Fibroblast of skin of abdomen (primary cell): ENCODE results near the gene ZNF764. TPM values are rescaled to one million over a fixed set of nuclear protein-coding genes. Genes with fewer than 3 reads are reported as not detected.
"Not testable (repeated sequence)": the region's sequence is repeated elsewhere in the genome, so short reads cannot be mapped to it uniquely, and the experiment has no call there.

ENCODE experiments used
- DNase-seq: peaks from one replicate; pipeline ENCODE4 v3.0.0-alpha.2; 2013
- polyA plus RNA-seq, 2 experiments: library from polyadenylated mRNA; unstranded; fragments of 120-200 nt; gene quantifications; one replicate each; pipeline ENCODE4 v1.2.1, GENCODE V29; 2013; ENCODE audit not compliant: insufficient read length in 2 of 2

Gene ZNF764
- polyA plus RNA-seq (2013, experiment 1 of 2; ENCODE audit: insufficient read length) = 5.5 TPM
- 5.4 TPM for polyA plus RNA-seq (2013, experiment 2 of 2; ENCODE audit: insufficient read length)

DNA sequence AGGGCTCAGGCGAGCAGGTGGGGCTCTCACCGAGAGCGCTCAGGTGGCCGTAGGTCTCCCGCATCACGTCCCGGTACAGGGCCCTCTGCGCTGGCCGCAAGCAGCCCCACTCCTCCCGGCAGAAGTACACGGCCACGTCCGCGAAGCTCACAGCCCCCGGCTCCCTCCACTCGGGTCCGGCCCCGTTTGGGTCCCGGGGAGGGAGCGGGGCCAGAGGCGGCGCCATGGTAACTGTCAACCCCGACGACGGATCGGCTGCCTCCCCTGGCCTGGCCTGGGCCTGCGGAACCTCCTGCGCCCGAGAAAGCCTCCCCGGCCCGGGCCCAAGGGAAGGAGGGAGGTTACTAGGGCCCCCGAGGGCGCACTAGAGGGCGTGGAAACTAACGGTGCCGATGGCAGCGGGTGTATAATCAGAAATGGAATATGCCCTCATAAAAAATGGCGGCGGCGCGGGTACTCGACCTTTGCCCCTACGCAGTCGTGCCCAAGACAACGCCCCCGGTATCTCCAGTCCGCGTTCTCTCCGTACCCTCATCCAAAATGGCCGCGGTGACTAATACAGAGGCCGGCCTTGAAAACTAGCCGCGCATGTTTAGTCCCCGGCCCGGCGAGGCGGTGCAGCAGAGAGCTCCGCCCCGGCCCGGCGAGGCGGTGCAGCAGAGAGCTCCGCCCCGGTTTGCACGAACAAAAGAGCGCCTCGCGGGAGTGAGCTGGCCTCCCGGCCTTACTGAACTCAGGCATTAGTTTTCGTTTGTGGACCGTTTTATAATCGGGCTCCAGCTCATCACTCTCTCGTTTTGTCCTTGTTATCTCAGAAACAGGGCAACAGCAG is at the start of gene ZNF764:
TSS of gene ZNF764 (minus strand) at position 418 of the 832 bp plus-strand sequence. CDS start at position 226, 192 bp downstream.
- peak; percentile 98 for DNase-seq

GRCh38 chr16:30606004-30606403 is 47.8 kb upstream of the ZNF764 start:
- DNase-seq = no peak

GRCh38 chr16:30605158-30605557 is 47.0 kb upstream of the ZNF764 start:
- no peak for DNase-seq

DNA sequence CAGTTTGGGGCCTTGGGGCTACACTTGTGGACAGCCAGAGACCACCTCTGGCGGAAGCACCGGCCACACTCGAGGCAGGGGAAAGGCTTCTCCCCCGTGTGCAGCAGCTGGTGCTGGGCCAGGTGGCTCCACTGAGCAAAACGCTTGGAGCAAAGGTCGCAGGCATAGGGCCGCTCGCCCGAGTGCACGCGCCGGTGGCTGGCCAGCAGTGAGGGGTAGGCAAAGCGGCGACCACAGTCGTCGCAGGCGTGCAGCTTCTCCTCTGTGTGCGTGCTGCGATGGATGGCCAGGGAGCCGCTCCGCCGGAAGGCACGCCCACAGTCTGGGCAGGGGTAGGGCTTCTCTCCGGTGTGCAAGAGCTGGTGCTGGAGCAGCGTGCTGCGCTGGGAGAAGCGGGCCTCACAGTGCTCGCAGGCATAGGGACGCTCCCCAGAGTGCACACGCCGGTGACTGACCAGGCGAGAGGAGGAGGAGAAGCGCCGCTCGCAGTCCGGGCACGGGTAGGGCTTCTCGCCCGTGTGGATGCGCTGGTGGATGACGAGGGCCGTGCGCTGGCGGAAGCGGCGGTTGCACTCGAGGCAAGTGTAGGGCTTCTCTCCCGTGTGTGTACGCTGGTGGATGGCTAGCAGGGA is 46.3 kb upstream of the ZNF764 start:
- DNase-seq = no peak

- DNase-seq = no peak
These were observed 45.8 kb upstream of the ZNF764 start for GRCh38 chr16:30603945-30604315.

GRCh38 chr16:30602616-30603277 is 44.6 kb upstream of the ZNF764 start:
- DNase-seq = no peak

- DNase-seq = no peak
These were observed 43.8 kb upstream of the ZNF764 start for GRCh38 chr16:30601966-30602365.

GRCh38 chr16:30600929-30601328 is 42.8 kb upstream of the ZNF764 start:
- no peak for DNase-seq

- DNase-seq = no peak
These were observed 42.0 kb upstream of the ZNF764 start for GRCh38 chr16:30600215-30600614.

DNA sequence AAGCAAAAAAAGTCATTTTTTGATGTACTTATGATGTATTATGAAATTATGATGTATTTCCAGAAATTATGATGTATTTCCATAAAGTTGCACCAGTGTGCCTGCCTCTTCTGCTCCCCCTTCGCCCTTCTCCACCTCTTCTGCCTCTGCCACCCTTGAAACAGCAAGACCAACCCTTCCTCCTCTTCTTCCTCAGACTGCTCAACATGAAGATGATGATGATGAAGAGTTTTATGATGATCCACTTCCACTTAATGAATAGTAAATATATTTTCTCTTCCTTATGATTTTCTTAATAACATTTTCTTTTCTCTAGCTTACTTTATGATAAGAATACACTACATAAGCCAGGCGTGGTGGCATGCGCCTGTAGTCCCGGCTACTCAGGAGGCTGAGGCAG is 34.7 kb upstream of the ZNF764 start:
- no peak for DNase-seq

DNA sequence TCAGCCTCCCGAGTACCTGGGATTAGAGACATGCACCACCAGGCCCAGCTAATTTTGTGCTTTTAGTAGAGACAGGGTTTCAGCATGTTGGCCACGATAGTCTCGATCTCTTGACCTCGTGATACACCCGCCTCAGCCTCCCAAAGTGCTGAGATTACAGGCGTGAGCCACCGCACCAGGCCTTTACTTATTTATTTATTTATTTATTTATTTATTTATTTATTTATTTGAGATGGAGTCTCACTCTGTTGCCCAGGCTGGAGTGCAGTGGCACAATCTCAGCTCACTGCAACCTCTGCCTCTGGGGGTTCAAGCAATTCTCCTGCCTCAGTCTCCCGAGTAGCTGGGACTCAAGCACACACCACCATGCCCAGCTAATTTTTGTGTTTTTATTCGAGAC is 32.7 kb upstream of the ZNF764 start:
- DNase-seq = not testable (repeated sequence)

- not testable (repeated sequence) for DNase-seq
These were observed 31.4 kb upstream of the ZNF764 start for GRCh38 chr16:30589582-30589981.

GRCh38 chr16:30588651-30589050 is 30.5 kb upstream of the ZNF764 start:
- no peak for DNase-seq

- DNase-seq = peak; percentile 99
These were observed 27.4 kb upstream of the ZNF764 start, which contains the start of gene ZNF785 for GRCh38 chr16:30585400-30586191. TSS of gene ZNF785 (minus strand) at chr16:30585697. CDS start at chr16:30585611, 86 bp downstream.

- DNase-seq = peak; percentile 9
These were observed 26.8 kb upstream of the ZNF764 start for GRCh38 chr16:30585022-30585399.

DNA sequence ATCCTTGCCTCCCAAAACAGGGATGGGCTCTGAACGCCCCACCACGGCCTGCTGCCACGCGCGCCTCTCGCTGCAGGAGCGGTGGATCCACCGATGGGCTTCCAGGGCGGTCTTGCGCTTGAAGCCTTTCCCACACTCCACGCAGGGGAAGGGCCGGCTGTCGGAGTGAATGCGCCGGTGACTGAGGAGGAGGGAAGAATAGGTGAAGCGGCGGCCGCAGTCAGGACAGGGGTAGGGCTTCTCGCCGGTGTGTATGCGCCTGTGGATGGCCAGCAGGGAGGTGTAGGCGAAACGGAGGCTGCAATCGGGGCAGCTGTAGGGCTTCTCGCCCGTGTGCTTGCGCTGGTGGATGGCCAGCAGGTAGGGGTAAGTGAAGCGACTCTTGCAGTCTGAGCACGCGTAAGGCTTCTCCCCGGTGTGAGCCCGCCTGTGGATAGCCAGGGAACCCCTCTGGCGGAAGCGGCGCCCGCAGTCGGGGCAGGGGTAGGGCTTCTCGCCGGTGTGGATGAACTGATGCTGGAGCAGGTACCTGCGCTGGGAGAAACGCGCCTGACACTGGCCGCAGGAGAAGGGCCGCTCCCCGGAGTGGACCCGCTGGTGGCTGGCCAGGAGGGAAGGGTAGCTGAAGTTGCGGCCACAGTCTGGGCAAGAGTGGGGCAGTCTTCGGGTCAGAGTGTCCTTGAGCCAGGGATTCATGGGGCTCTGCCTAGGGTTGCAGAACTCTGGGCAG is 24.6 kb upstream of the ZNF764 start:
- no peak for DNase-seq

- DNase-seq = no peak
These were observed 23.3 kb upstream of the ZNF764 start for GRCh38 chr16:30581457-30581856.

GRCh38 chr16:30574678-30575077 is 16.5 kb upstream of the ZNF764 start:
- DNase-seq = no peak

DNA sequence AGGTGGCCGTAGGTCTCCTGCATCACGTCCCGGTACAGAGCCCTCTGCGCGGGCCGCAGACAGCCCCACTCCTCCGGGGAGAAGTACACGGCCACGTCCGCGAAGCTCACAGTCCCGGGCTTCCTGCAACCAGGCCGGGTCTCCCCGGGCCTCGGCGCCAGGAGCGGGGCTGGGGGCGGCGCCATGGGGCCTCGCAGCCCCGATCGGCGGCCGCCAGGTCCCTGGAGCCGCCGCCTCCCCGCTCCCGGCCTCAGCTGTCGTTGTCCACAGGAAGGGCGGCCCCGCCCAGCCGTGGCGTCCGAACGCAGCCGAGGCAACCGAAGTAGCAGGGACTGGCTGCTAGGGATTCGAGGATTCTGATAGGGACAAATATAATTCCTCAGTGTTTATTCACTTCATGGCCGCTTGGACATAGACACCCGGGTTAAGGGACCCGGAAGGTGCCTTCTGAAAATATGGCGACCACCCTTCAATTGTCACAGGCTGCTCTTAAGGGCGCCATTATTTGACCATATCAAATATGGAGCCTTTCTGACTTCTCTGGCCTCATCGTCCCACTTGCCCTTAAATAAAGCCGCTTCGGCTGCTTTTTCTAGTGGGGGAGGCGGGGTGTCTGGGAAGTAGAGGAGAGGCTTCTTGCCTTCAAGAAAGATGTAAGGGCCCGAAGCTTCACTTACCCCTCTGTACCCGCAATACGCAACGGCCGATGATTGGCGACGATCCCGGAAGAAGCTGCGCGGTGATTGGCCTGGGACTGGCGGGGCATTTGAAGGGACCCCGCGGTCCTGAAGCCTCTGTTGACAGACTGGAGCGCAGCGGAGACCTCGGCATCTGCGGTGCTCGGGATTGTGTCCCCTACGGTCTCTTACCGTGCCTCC is 13.5 kb upstream of the ZNF764 start, which contains the start of gene ZNF688:
TSS of gene ZNF688 (minus strand) at position 270 of the 878 bp plus-strand sequence. CDS start at position 185, 85 bp downstream.
- DNase-seq = peak; percentile 98

- DNase-seq = peak; percentile 19
These were observed 12.7 kb upstream of the ZNF764 start for GRCh38 chr16:30570636-30571444.
